Keratinocyte (primary cell): Measurements from ENCODE around the gene PAQR4. TPM values are rescaled to one million over a fixed set of nuclear protein-coding genes. Genes with fewer than 3 reads are reported as not detected.

Experiments used
- DNase-seq: peaks from one replicate; pipeline ENCODE4 v3.0.0-alpha.2; 2011; ENCODE audit warnings: low read depth, missing footprints, low spot score
- FAIRE-seq: peaks from 2 replicates; lab custom pipeline; 2011; peaks lifted over from hg19 to GRCh38; lab: Jason Lieb, UNC
- H2AFZ ChIP-seq: 2 replicates; pipeline ENCODE4 v1.6.0; 2012; ENCODE audit warnings: low read length, control low read depth, inconsistent platforms; ENCODE audit not compliant: control insufficient read depth
- H3K27ac ChIP-seq: 2 replicates; pipeline ENCODE4 v1.5.1; 2011; ENCODE audit warnings: low read length; ENCODE audit not compliant: control insufficient read depth, insufficient read depth
- H3K27me3 ChIP-seq: 3 replicates; pipeline ENCODE4 v1.6.0; 2011; ENCODE audit warnings: low read length; ENCODE audit not compliant: control insufficient read depth, insufficient read depth; ENCODE audit errors: extremely low read depth
- H3K36me3 ChIP-seq, 2 experiments: 2 replicates in 1 of 2; 3 replicates in 1 of 2; pipeline ENCODE4 v1.5.1; 2011; ENCODE audit warnings: low read length in 2 of 2, mild to moderate bottlenecking in 1 of 2; ENCODE audit not compliant: control insufficient read depth in 2 of 2, insufficient read depth in 2 of 2; ENCODE audit errors: extremely low read depth in 1 of 2
- H3K4me1 ChIP-seq: 3 replicates; pipeline ENCODE4 v1.5.1; 2011; ENCODE audit warnings: low read length; ENCODE audit not compliant: control insufficient read depth, insufficient read depth; ENCODE audit errors: extremely low read depth
- H3K4me2 ChIP-seq: 3 replicates; pipeline ENCODE4 v1.6.0; 2011; ENCODE audit warnings: low read depth, low read length; ENCODE audit not compliant: control insufficient read depth, insufficient read depth; ENCODE audit errors: extremely low read depth
- H3K4me3 ChIP-seq, 3 experiments: fragments of 200-600 bp in 1 of 3; sonication (generic) in 1 of 3; 2 replicates in 2 of 3; 3 replicates in 1 of 3; pipeline ENCODE4 v1.5.1; 2011 to 2016; ENCODE audit warnings: low read length in 3 of 3, mild to moderate bottlenecking in 3 of 3, control low read depth in 2 of 3, inconsistent platforms in 1 of 3, low read depth in 1 of 3, mixed read lengths in 1 of 3, mixed run types in 1 of 3, moderate library complexity in 1 of 3; ENCODE audit not compliant: control insufficient read depth in 2 of 3, insufficient read depth in 2 of 3; ENCODE audit errors: extremely low read depth in 1 of 3
- H3K79me2 ChIP-seq: 2 replicates; pipeline ENCODE4 v1.6.0; 2012; ENCODE audit warnings: low read length; ENCODE audit not compliant: control insufficient read depth, insufficient read depth
- H3K9ac ChIP-seq: 3 replicates; pipeline ENCODE4 v1.6.0; 2011; ENCODE audit warnings: low read length; ENCODE audit not compliant: control insufficient read depth, insufficient read depth; ENCODE audit errors: extremely low read depth
- H3K9me1 ChIP-seq: 3 replicates; pipeline ENCODE4 v1.6.0; 2011; ENCODE audit warnings: low read length; ENCODE audit not compliant: control insufficient read depth, insufficient read depth; ENCODE audit errors: extremely low read depth
- H3K9me3 ChIP-seq: 2 replicates; pipeline ENCODE4 v1.5.1; 2012; ENCODE audit warnings: low read depth, low read length; ENCODE audit not compliant: control insufficient read depth
- H4K20me1 ChIP-seq: 3 replicates; pipeline ENCODE4 v1.6.0; 2011; ENCODE audit warnings: low read length; ENCODE audit not compliant: control insufficient read depth, insufficient read depth; ENCODE audit errors: extremely low read depth
- CTCF ChIP-seq, 3 experiments: IDR thresholded peaks in 1 of 3; conservative IDR thresholded peaks in 1 of 3; optimal IDR thresholded peaks in 1 of 3; 2 replicates in 2 of 3; 3 replicates in 1 of 3; pipeline versions ENCODE3 to v1.5.1; 2011; ENCODE audit warnings: low read length in 3 of 3, mild to moderate bottlenecking in 3 of 3, moderate library complexity in 2 of 3, control low read depth in 1 of 3, inconsistent platforms in 1 of 3; ENCODE audit not compliant: insufficient read depth in 2 of 3; ENCODE audit errors: extremely low read depth in 1 of 3
- EZH2 ChIP-seq: IDR thresholded peaks from one replicate; pipeline ENCODE4 v1.6.1; 2012; ENCODE audit warnings: inconsistent platforms, mild to moderate bottlenecking, low read length, moderate library complexity
- dilution Hi-C: fragments of 300-500 bp; cut with MboI; formaldehyde crosslinking; loops from one replicate; pipeline ENCODE4 v1.7.0; 2020; ENCODE audit warnings: low sequenced_read_pairs; ENCODE audit not compliant: extremely low pct_ligation_motif_present
- polyA plus RNA-seq, 5 experiments: library from polyadenylated mRNA; depleted of rRNA in 3 of 5; stranded (reverse) in 3 of 5; stranded (forward) in 1 of 5; unstranded in 1 of 5; fragments of >200 nt; gene quantifications; 1 replicate in 1 of 5; 2 replicates in 3 of 5; 3 replicates in 1 of 5; pipeline versions ENCODE4 v1.2.1 to v1.2.3, GENCODE V29; 2011 to 2012; ENCODE audit warnings: missing spikeins in 2 of 5, low read depth in 1 of 5, low replicate concordance in 1 of 5

Gene PAQR4
- polyA plus RNA-seq, 1 donor (not counting 4 experiments of a cell fraction or from before 2014, with no cell fraction given): 16.8 TPM

- no peak for TF ChIP-seq EZH2
- TF ChIP-seq CTCF (optimal IDR thresholded peaks at IDR 0.05 in 1 of 3, IDR thresholded peaks at IDR 0.05 in 1 of 3, conservative IDR thresholded peaks at IDR 0.05 in 1 of 3; ENCODE audit: extremely low read depth in 1 of 3, insufficient read depth in 2 of 3, low read length in 3 of 3): no peak
- H3K79me2 ChIP-seq: no peaks in the 10 kb centered on the region
- H3K9me3 ChIP-seq: no peaks in the 10 kb centered on the region
- H3K4me2 ChIP-seq: peak within 1 kb of the TSS; percentile 81
- peak within 1 kb of the TSS; percentile 83 for H2AFZ ChIP-seq
- no peaks in the 10 kb centered on the region for H4K20me1 ChIP-seq
- FAIRE-seq (no peak), DNase-seq (no peak)
- peaks cover 4 to 15% of the 10 kb centered on the region in 2 experiments for H3K36me3 ChIP-seq
- H3K4me1 ChIP-seq: peaks cover 23% of the 10 kb centered on the region
- H3K27ac ChIP-seq: peak within 1 kb of the TSS; percentile 97
- peak within 1 kb of the TSS; percentile 97 for H3K9ac ChIP-seq
- dilution Hi-C loops: no loop called here
- no peaks in the 10 kb centered on the region for H3K9me1 ChIP-seq
- peak within 1 kb of the TSS; percentile 80 to 85 (median 84) for H3K4me3 ChIP-seq
- no peaks in the 10 kb centered on the region for H3K27me3 ChIP-seq
These were observed 51.1 kb downstream of the PAQR4 start, which contains the start of gene TNFRSF12A for GRCh38 chr16:3020247-3020603. TNFRSF12A (plus strand) TSS chr16:3020368; CDS start chr16:3020398, 30 bp downstream.

- FAIRE-seq (peak; percentile 60), DNase-seq (peak; percentile 79)
- H2AFZ ChIP-seq: no peak overlapping the region
- no peaks in the 10 kb centered on the region for H3K9me1 ChIP-seq
- no peaks in the 10 kb centered on the region for H3K79me2 ChIP-seq
- no peaks in the 10 kb centered on the region for H4K20me1 ChIP-seq
- H3K36me3 ChIP-seq: peaks cover 4 to 19% of the 10 kb centered on the region in 2 experiments
- H3K27me3 ChIP-seq: no peaks in the 10 kb centered on the region
- TF ChIP-seq CTCF (optimal IDR thresholded peaks at IDR 0.05 in 1 of 3, IDR thresholded peaks at IDR 0.05 in 1 of 3, conservative IDR thresholded peaks at IDR 0.05 in 1 of 3; ENCODE audit: extremely low read depth in 1 of 3, insufficient read depth in 2 of 3, low read length in 3 of 3): no peak
- no peak for TF ChIP-seq EZH2
- peak overlapping the region; percentile 81 for H3K4me2 ChIP-seq
- H3K27ac ChIP-seq: peak overlapping the region; percentile 97
- H3K4me1 ChIP-seq: peaks cover 25% of the 10 kb centered on the region
- H3K4me3 ChIP-seq: peak overlapping the region; percentile 80 to 85 (median 84)
- H3K9me3 ChIP-seq: no peaks in the 10 kb centered on the region
- peak overlapping the region; percentile 97 for H3K9ac ChIP-seq
- dilution Hi-C loops: no loop called here
These were observed 51.7 kb downstream of the PAQR4 start for GRCh38 chr16:3020604-3021448.
